Measurements from ENCODE around the gene BPIFB1.

GRCh38 chr20:33333616-33334015, 50.6 kb downstream of the BPIFB1 start:
- TF ChIP-seq CTCF (IDR thresholded peaks at IDR 0.05; ENCODE audit: insufficient read depth, low read length, poor library complexity, severe bottlenecking) (no peak), EZH2phosphoT487 (conservative IDR thresholded peaks at IDR 0.05; ENCODE audit: low read length) (no peak)
